Erythroblast (primary cell): ENCODE data around the gene CACNA2D4.

Experiments
- GATA1 ChIP-seq: IDR thresholded peaks from 2 replicates; pipeline ENCODE4 v1.6.1; 2011; ENCODE audit warnings: low read depth, mild to moderate bottlenecking, control low read depth, low read length, moderate library complexity
- POLR2A ChIP-seq: IDR thresholded peaks from 2 replicates; pipeline ENCODE4 v1.6.1; 2011; ENCODE audit warnings: mild to moderate bottlenecking, low read length

GRCh38 chr12:1768615-1769014 lies 149.8 kb downstream of the CACNA2D4 start:
- no peak for TF ChIP-seq POLR2A
- no peak for TF ChIP-seq GATA1
